KOPT-K1 (cell line): ENCODE results near the gene GNG14.
"Not testable (repeated sequence)": the region's sequence is repeated elsewhere in the genome, so short reads cannot be mapped to it uniquely, and the experiment has no call there.

Experiments used
- H3K27ac ChIP-seq: fragments of 200-600 bp; sonication (generic); 2 replicates; pipeline ENCODE4 v1.5.1; 2016; ENCODE audit warnings: antibody characterized with exemption, mild to moderate bottlenecking, low read depth, low read length; ENCODE audit not compliant: poor library complexity, severe bottlenecking
- H3K36me3 ChIP-seq: fragments of 200-600 bp; sonication (generic); 2 replicates; pipeline ENCODE4 v1.5.1; 2017; ENCODE audit warnings: antibody characterized with exemption, mild to moderate bottlenecking, low read length, moderate library complexity; ENCODE audit not compliant: insufficient read depth
- H3K9me3 ChIP-seq: fragments of 200-600 bp; sonication (generic); 2 replicates; pipeline ENCODE4 v1.5.1; 2017; ENCODE audit warnings: antibody characterized with exemption, low read length, mild to moderate bottlenecking; ENCODE audit not compliant: insufficient read depth, poor library complexity, severe bottlenecking

Gene GNG14

DNA sequence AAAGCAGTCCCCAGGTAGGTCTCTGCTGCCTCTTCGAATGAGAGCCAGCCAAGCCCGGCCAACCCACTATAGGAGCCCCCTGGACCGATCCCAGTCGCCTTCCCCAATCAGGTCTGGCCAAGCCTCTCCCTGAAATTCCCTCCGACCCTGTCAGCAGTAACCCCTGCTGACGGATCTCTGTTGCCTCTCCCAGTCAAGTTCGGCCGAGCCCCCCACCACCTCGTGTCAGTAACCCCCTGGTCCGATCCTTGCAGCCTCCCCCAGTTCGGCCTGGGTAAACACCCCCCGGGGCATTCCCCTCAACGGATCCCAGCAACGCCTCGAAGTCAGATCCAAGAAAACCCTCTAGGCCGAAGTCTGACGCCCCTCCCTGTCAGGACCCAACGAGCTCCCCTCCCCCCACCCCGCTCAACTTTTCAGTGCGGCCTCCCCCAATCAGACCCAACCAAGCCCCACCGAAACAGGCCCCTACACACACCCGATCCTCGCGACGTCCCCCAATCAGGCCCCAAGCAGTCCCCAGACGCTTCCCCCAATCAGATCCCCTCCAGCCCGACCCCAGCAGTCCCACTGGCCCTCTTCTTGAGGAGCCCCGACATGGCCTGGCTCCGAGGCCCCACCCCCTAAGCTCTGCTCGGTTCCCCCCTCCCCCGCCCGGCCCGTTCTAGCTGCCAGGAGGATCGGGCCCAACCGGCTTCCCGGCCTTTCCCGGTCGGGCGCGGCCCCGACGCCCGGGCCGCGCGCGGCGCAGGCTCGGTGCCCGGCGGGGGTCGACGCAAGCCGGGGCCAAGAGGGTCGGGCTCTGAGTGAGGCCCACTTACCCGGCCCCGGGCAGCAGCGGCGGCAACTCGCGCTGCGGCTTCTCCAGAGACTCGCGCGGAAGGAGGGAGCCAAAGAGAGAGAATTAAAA lies 34.1 kb downstream of the GNG14 start:
- no peaks in the 10 kb centered on the region for H3K9me3 ChIP-seq
- H3K27ac ChIP-seq: peak overlapping the region; percentile 83
- peaks cover 42% of the 10 kb centered on the region for H3K36me3 ChIP-seq

DNA sequence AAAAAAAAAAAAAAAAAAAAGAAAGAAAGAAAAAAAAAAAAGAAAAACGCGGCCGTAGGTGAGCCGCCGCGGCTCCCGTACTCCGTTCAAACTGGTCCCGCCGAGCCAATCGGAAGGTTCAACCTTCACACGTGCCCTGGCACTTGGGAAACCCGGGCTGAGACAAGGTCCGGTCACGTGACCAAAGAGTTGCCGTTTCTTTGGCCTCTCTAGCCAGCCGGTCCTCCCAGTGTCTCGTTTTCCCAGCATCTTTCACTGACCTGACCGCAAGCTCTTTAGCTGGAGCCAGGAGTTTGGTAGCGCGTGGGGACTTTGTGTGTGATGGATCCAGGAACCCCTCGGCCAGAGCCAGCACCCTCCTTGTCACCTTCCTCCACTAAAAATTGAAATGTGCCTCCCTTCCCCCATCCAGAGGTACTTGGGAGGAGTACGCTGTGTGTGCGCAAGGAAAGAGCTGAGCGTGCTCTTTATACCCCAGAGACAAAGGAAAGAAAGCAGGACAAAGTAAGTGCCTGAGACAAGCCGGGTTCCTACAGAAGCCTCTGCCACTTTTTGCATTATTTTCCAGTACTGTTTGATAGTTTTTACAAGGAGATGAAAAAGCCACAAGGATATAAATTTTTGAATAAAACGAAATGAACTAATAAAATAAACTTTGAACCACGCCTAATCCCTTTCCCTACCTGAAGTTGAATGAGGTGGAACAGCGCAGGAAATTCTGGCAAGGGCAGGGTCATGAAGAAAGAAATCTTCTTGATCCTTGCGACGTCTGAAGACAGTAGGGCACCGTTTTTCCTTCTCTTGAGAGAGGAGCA lies 35.0 kb downstream of the GNG14 start:
- H3K9me3 ChIP-seq: no peaks in the 10 kb centered on the region
- peaks cover 39% of the 10 kb centered on the region for H3K36me3 ChIP-seq
- H3K27ac ChIP-seq: peak overlapping the region; percentile 83

DNA sequence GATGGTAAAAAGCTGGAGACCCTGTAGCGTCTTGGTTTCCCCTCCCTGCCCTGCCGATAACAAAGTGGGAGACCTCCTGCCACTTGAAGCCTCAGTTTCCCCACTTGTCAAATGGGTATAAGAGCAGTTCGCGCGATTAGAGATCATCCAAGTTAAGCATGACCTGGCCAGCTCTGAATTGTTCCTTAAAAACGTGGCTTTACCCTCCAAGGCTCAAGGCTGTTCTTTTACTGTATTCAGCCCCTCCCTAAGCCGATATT lies 35.5 kb downstream of the GNG14 start:
- no peaks in the 10 kb centered on the region for H3K9me3 ChIP-seq
- peak overlapping the region; percentile 83 for H3K27ac ChIP-seq
- peaks cover 39% of the 10 kb centered on the region for H3K36me3 ChIP-seq

- H3K36me3 ChIP-seq: peaks cover 39% of the 10 kb centered on the region
These were observed 36.0 kb downstream of the GNG14 start, which contains the start of gene TNPO2 for GRCh38 chr19:12723641-12724426. TNPO2 (minus strand) TSS chr19:12723932; CDS start chr19:12720977, 2,955 bp downstream.

GRCh38 chr19:12725612-12726011 lies 37.8 kb downstream of the GNG14 start:
- not testable (repeated sequence) for H3K9me3 ChIP-seq, H3K27ac ChIP-seq
- H3K36me3 ChIP-seq: peaks cover 41% of the 10 kb centered on the region

More at GRCh38 chr19:12723641-12724426, 36.0 kb downstream of the GNG14 start, which contains the start of gene TNPO2:
- Histone ChIP-seq H3K27ac (peak within 1 kb of the TSS; percentile 83), H3K9me3 (no peaks in the 10 kb centered on the region)

DNA sequence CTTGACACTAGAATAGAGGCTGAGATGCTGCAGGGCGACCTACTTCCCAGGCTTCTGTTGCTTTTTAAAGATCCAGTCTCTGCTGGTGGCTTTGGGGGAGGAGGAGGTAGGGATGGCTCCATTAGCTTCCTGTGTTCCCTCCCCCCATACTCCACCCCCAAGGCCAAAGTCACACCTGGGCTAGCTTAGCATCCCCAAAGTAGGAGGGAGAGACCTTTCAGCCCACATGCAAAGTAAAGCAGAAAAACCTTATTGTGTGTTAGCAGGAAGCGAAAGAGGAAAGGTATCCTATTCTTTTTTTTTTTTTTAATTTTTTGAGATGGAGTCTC lies 39.2 kb downstream of the GNG14 start:
- H3K36me3 ChIP-seq: peaks cover 53% of the 10 kb centered on the region
- no peak overlapping the region for H3K27ac ChIP-seq

GRCh38 chr19:12727745-12728433 lies 40.1 kb downstream of the GNG14 start:
- no peaks in the 10 kb centered on the region for H3K9me3 ChIP-seq
- peaks cover 59% of the 10 kb centered on the region for H3K36me3 ChIP-seq
- no peak overlapping the region for H3K27ac ChIP-seq

More for the DNA sequence above, 39.2 kb downstream of the GNG14 start:
- no peaks in the 10 kb centered on the region for H3K9me3 ChIP-seq

DNA sequence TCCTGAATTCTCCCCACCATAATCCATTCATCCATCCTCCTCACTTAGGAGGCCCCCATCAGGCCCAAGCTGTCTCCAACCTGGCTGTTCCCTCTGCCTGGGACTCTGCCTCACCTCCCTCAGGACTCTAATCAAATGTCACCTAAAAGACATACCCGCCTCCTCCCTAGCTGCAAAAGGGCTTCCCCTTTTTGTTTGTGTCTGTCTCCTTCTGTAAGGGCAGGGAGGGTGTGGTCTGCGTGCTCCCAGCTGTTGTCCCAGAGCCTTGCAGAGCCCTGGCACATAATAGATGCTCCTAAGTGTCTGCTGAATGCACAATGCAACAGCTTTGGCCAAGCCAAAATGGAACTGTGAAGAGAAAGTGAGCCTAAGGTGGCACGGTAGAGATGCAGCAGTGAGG lies 42.3 kb downstream of the GNG14 start:
- Histone ChIP-seq H3K27ac (no peak overlapping the region), H3K36me3 (peaks cover 59% of the 10 kb centered on the region), H3K9me3 (no peaks in the 10 kb centered on the region)

DNA sequence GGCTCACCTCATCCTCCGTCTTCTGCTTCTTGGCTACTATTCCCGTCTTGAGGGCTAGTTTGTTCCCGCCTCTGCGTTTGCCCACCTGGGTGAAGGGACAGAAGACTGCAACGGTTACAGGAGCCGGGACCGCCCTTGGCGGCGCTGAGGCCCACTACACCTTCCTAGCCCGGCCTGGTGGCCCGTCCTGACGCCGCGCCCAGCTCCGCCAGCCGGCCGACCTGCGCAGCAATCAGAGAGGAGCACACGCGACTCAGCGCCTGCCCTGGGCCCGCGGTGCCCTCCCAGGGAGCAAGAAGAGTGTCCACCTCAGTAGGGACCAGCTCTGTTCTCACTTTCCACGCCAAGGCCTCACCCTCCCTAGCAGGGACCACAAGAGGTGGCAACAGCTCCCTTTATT lies 43.5 kb downstream of the GNG14 start:
- Histone ChIP-seq H3K9me3 (no peaks in the 10 kb centered on the region), H3K27ac (no peak overlapping the region), H3K36me3 (peaks cover 59% of the 10 kb centered on the region)

- H3K9me3 ChIP-seq: no peaks in the 10 kb centered on the region
- H3K27ac ChIP-seq: peak overlapping the region; percentile 98
- peaks cover 43% of the 10 kb centered on the region for H3K36me3 ChIP-seq
These were observed 45.8 kb downstream of the GNG14 start for GRCh38 chr19:12733369-12734214.

DNA sequence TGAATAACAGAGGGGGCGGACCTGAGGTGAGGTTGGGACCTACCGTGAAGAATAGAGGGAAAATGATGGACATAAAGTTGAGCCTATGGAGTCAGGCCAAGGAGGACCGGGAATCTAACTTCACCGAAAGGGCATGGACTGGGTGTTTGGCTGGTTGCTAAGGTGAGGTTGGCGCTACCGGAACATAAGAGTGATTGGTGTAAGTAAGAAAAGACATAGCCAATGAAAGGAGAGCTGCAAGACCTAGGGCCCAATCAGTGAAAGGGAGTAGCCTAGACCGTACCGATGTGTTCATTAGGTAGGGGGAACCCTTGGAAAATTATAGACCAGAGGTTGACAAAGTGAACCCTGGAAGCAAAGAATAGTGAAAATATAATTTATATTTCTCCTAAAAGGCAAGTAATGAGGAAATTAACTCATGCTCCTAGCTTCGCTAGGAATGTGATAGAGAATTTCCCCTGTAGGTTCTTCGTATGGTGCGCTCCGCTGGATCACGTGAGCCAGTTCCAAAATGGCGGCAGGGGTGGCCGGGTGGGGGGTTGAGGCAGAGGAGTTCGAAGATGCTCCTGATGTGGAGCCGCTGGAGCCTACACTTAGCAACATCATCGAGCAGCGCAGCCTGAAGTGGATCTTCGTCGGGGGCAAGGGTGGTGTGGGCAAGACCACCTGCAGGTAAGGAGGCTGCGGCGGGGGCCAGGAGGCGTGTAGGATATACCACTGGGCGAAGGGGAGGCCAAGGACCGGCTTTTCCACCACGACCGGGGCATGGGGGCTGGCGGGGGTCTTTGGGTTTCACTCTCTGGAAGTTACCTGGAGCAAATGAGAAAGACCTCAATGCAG lies 49.4 kb downstream of the GNG14 start, which contains the start of gene GET3:
TSS of gene GET3 (plus strand) at position 503 of the 840 bp plus-strand sequence. CDS start at position 512, 9 bp downstream.
- H3K36me3 ChIP-seq: peaks cover 22% of the 10 kb centered on the region
- no peaks in the 10 kb centered on the region for H3K9me3 ChIP-seq
- peak within 1 kb of the TSS; percentile 74 for H3K27ac ChIP-seq

- no peaks in the 10 kb centered on the region for H3K9me3 ChIP-seq
- H3K27ac ChIP-seq: peak overlapping the region; percentile 74
- peaks cover 23% of the 10 kb centered on the region; the same call in 1 of the 2 replicates for H3K36me3 ChIP-seq
These were observed 50.1 kb downstream of the GNG14 start for GRCh38 chr19:12737835-12738351.
